Subcutaneous adipose tissue (tissue), 4 donors: ENCODE data around the gene SCAMP4. TPM values are rescaled to one million over a fixed set of nuclear protein-coding genes. Genes with fewer than 3 reads are reported as not detected.

Experiments used
- total RNA-seq, 4 donors: library from RNA; depleted of rRNA; stranded (reverse); fragments of >200 nt; gene quantifications; one replicate each; pipeline ENCODE4 v1.1.0, GENCODE V29; 2016
- TF ChIP-seq, protein P1 (sequence below): fragments of 450-650 bp; IDR thresholded peaks from one replicate; pipeline ENCODE4 v1.5.1; 2016; ENCODE audit warnings: low read depth, mild to moderate bottlenecking, control low read depth, antibody characterized with exemption, moderate library complexity

The SCAMP4 gene
- total RNA-seq, 4 donors from 2014 or later = 20.9 to 45.8 (median 42.4) TPM

DNA sequence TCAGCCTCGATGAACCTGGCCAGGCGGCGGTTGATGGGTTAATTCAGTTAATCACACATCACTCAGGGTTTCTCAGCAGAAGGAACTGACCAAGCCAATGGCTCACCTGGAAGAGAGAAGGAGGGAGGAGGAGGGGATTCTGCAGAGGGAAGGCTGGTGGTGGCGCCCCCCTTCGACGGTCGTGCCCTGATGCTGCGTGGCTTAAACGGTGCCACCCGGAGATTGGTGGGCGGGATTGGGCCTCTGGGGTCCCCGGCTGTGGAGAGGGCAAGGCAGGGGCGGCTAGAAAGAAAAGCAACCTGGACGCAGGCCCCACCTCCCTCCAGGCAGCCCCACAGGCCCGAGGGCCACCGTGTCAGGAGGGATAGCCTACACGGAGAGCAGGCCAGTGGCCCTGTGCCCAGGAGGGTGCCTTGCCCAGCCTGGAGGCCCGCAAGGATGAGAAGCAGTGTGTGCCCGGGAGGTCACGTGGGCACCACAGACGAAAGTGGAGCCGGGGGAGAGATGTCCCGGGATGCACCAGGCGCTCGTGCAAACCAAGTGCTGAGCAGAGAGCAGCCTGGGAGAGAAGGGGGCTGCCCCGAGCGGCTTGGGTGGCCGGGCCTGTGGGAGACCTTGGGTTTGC, 51.8 kb downstream of the SCAMP4 start:
- TF ChIP-seq, protein P1, sequence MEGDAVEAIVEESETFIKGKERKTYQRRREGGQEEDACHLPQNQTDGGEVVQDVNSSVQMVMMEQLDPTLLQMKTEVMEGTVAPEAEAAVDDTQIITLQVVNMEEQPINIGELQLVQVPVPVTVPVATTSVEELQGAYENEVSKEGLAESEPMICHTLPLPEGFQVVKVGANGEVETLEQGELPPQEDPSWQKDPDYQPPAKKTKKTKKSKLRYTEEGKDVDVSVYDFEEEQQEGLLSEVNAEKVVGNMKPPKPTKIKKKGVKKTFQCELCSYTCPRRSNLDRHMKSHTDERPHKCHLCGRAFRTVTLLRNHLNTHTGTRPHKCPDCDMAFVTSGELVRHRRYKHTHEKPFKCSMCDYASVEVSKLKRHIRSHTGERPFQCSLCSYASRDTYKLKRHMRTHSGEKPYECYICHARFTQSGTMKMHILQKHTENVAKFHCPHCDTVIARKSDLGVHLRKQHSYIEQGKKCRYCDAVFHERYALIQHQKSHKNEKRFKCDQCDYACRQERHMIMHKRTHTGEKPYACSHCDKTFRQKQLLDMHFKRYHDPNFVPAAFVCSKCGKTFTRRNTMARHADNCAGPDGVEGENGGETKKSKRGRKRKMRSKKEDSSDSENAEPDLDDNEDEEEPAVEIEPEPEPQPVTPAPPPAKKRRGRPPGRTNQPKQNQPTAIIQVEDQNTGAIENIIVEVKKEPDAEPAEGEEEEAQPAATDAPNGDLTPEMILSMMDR = no peak

DNA sequence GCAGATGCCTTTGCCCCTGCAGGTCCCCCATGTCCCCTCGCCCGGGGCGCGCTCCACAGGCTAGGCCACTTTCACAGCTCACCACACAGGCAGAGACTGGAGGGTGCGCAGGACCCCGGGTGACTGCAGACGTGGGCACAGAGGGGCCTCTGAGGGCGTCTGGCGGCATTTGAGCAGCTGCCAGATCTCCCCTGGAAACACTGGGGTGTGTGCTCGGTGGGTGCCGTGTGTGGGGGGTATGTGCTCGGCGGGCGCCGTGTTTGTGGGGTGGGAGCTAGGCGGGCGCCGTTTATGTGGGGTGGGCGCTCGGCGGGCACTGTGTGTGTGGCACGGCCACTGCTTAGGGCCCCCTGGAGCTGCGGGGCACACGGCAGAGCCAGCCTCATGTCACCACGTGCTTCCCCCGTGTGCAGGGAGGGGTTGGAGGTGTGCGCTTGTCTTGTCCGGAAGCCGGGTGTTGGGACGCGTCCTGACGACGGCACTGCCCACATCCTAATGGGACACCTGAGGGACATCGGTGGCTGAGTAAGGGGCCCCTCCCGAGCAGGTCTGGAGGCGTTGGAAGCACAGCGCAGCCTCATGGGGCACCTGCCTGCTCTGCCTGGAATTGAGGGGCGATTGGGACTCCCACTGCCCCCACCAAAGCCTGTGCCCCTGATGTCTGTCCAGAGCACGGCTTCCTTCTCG, 52.5 kb downstream of the SCAMP4 start:
- TF ChIP-seq, protein P1 = no peak

DNA sequence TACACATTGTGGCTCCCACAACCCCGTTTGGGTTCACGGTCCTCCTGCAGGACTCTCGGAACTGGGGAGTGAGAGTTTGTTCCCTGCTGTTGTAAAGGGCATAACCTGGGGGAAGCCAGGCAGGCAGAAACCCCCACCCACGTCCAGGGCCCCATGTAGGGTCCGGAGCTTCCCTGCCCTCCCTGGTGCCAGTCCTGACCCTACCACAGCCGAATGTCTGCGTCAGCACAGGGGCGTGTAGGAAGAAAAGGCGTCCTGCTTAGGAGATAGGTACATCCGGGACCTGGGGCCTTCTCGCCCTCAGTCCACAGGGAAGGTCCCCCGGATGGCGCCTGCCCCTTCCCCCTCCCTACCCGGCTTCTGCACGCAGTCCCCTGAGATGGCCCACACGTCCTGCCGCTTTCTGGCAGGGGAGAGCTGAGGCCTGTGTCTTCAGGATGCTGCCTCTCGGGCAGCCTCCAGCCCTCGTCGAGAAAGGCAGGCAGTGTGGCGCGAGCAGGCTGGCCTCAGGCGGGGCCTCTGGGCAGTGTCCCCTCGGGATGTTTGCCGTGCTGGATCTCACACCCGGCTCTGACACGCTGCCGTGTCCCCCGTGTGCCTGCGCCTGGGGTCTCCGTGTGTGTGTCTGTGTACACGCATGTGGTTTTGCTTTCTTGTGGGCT, 54.9 kb downstream of the SCAMP4 start:
- TF ChIP-seq, protein P1 = no peak

DNA sequence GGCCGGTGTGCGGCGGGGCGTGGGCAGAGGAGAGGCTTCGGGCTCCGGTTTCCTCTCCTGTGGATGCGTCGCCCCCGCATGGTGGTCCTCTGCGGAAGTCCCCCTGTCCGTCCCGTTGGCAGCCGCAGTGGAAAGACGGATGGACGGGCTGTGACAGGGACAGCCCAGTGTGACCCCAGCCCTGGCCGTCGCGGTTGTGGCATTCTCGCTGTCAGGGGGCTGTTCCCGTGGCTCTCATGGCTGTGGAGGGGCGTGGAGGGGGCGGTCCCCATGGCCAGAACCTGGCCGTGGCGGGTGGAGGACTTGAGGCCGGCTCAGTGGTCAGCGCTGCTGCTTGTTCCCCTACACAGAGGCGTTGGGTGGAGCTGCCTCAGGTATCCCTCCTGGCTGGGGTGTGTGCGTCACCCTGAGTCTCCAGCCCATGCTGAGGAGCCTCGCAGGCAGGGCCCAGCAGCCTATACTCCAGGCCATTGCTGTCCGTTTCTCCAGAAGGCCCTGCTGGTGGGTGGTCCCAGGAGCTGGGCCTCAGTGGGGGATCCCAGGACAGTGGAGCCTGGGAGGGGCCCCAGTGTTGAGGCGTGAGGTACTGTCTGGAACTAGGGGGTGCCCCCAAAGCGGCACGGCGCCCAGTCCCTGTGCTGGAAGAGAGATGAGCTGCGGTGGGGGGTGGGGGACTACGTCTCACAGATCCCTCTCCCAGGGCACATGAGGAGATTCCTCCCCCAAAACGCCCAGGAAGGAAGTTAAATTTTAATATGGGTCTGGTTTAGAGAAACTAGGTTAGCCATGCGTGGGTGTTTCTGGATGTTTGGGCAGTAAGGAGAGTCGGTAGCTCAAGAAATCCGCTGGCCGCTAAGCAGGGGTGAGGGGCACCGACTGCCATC, 56.0 kb downstream of the SCAMP4 start:
- TF ChIP-seq, protein P1 = no peak

DNA sequence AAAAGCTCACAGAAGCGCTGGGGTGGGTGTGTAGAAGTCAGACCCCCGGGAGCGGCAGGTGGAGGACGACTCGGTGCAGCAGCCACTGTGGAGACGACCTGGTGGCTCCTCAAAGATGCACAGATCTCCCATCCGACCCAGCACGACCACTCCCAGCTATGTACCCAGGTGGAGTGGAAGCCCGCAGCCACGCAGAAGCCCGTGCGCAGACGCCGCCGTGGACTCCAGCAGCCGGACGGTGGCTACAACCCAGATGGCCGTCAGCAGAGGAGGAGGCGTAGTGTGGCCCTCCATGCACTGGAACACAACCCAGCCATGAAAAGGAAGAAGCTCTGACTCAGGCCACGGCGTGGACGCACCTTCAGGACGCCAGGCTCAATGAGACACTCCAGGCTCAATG, 57.5 kb downstream of the SCAMP4 start:
- TF ChIP-seq, protein P1 = no peak

DNA sequence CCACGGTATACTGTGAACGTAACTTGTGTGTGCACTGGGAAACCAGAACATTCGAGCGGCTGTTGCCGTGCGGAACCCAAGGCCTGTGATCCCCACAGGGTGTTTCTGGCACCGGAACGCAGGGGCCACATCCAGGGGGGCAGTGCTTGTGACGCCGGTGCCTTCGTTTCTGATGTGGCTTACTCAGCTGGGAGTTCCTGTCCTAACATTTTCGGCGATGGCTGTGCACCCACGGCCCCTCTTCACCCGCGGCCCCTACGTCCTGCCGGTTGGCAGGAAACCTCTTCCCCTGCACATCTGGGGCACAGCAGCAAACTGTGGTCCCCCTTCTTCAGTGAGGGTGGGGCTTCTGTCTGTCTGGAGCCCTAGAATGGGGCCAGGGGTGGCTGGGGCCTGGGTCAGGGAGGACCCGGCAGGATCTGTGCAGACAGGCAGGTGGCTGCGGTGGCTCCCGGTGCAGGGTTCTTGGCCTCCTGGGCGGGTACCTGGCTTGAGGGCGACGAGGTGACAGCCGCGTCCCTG, 61.9 kb downstream of the SCAMP4 start:
- TF ChIP-seq, protein P1 = no peak
